Measurements from ENCODE around the gene AURKAIP1. TPM values are rescaled to one million over a fixed set of nuclear protein-coding genes. Genes with fewer than 3 reads are reported as not detected.
"Not testable (repeated sequence)": the region's sequence is repeated elsewhere in the genome, so short reads cannot be mapped to it uniquely, and the experiment has no call there.

AURKAIP1 gene
- total RNA-seq, 1 donor from 2014 or later = 110 TPM

DNA sequence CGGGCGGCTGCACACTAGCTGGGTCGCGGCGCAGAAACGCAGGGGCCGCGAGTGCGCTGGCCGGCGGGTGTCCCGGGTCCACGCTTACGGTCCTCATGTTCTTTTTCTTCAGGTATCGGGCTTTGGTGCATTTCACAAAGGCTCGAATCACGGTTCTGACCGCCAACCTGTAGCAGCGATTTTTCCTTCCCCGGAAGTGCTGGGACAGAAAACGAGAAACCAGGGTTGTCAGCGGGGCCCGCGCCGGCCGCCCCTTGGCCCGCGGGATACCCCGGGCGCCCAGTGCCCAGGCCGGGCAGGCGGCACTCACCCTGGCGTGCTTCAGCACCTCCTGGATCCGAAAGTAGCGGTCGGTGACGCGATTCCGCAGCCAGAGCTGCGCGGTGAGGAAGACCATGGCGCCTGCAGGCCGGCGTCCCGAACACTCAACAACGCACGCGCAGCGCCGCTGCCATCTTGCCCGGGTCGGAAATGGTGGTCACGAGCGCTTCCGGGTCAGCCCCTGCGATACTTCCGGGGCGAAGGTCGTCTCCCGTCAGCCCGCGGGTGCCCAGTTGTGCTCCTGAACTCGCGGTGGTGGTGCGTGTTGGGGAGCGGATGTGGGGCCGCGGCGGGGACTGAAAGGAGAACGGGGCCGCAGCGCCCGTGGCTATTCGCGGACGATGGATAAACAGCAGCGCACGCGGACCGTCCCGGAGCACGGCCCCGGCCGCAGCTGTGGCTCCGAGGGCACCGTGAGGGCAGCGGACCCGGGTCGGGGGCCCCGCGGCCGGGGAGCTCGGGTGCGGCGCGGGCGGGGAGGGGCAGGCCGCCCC lies 32.0 kb upstream of the AURKAIP1 start, which contains the start of gene MRPL20:
TSS of gene MRPL20 (minus strand) at position 473 of the 815 bp plus-strand sequence. CDS start at position 397, 76 bp downstream.
- intact Hi-C loops (cut with micrococcal nuclease) = loop anchor here (1.0 to 5.0 kb wide), 4 partner anchors 8 to 291 kb away; partner anchors contain the start of genes ATAD3A, AURKAIP1, C1orf159 and CCNL2

DNA sequence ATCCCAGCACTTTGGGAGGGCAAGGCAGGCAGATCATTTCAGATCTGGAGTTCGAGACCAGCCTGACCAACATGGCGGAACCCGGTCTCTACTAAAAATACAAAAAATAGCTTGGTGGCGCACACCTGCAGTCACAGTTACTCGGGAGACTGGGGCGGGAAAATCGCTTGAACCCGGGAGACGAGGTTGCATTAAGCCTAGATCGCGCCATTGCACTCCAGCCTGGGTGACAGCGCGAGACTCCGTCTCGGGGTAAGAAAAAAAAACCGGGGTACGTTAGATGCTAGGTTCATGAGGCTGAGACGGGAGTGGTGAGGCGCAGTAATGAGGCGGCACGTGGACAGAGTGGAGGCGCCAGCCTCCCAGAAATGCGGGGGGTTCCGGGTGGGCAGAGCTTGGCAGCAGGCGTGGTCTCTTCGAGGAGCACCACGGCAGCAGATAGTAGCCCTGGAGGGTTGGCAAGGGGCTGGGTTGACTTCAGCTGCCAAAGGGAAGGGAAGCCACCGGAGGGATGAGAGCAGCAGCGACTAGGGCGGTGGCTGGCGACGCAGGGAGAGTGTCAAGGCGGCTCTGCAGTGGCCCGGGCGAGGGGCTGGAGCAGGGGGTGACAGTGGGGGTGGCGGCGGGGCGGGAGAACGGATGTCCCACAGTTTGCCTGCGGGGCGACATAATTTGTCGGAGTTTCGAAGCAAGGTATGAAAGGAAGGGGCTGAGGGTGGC lies 31.3 kb upstream of the AURKAIP1 start:
- intact Hi-C loops (cut with micrococcal nuclease) = loop anchor here (2.0 to 5.0 kb wide), 2 partner anchors 31 to 106 kb away; partner anchors contain the start of genes ATAD3A and AURKAIP1

DNA sequence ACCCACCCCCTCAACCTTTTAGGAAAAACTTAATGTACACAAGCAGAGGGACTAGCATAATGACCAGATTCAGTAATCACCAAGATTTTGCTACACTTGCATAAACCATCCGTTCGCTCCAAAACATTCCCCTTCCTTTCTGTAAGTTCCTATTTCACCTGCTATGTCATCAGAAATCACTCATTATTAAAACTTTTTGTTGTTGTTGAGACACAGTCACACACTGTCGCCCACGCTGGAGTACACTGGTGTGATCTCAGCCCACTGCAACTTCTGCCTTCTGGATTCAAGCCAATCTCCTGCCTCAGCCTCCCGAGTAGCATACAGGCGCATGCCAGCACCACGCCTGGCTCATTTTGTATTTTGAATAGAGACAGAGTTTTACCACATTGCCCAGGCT lies 28.6 kb upstream of the AURKAIP1 start:
- intact Hi-C loops (cut with micrococcal nuclease) = no loop called here

DNA sequence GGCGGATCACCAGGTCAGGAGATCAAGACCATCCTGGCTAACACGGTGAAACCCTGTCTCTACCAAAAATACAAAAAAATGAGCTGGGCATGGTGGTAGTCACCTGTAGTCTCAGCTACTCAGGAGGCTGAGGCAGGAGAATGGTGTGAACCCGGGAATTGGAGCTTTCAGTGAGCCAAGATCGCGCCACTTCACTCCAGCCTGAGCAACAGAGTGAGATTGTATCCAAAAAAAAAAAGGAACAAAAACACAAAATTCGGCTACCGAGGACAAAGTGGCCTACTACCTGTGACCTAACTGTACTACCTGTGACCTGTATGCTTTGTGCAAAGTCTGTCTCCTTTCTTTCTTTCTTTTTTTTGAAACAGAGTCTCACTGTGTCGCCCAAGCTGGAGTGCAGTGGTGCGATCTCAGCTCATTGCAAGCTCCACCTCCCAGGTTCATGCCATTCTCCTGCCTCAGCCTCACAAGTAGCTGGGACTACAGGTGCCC lies 27.9 kb upstream of the AURKAIP1 start:
- intact Hi-C loops (cut with micrococcal nuclease) = not testable (repeated sequence)

DNA sequence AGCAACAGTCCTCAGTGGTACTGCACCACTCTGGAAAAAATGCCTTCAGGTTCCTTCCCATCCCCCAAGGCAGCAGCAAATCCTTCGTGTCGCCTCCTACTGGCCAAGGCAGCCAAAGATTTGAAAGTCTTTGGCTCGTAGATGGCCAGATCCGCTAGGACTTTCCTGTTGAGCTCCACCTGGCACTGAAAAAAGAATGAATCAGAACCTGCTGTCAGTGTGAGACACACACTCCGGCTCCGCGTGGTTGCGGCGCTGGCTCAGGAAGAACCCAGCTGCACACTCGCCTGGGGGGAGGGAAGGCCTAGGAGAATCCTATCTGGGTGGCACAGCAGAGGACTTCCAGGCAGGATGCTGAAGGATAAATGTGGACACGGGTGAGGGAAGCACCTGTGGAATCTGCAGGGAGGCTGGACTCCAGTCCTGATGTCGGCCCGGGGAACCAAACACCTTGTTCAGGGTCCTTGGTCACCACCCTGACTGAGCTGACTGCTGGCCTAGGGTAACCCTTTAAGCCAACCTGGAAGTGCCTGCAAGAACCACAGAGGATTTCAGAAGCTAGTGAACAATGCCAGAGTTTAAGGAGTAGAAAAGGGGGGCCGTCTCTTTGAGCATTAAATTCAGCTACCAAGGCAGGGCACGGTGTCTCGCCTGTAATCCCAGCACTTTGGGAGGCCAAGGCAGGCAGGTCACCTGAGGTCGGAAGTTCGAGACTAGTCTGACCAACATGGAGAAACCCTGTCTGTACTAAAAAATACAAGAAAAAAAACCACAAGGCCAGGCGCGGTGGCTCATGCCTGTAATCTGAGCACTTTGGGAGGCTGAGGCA lies 27.3 kb upstream of the AURKAIP1 start:
- intact Hi-C loops (cut with micrococcal nuclease) = no loop called here

DNA sequence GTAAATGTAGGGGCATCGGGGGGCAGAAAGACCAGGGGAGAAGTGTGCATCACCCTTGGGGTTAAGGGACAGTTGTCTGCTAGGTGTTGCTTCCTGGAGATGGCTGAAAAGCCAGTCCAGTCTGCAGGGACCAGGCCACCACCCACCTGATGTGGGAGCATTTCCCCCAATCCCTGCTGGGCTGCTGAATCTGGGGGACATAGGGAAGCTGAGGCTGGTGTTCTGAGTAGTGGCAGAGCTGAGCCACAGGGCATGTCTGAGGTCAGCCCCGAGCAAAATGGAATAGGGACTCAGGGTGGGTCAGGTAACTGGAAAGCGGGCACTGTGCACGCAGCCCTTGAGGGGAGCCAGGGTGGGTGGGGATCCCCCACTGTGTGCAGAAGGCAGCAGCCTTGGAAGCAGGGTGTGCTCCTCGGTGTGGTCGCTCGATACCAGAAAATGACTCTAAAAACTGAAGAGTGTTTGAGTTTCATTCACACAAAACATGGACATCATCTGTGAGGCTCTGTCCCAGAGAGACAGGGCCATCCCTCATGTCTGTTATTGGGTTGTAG lies 26.5 kb upstream of the AURKAIP1 start:
- intact Hi-C loops (cut with micrococcal nuclease) = no loop called here

DNA sequence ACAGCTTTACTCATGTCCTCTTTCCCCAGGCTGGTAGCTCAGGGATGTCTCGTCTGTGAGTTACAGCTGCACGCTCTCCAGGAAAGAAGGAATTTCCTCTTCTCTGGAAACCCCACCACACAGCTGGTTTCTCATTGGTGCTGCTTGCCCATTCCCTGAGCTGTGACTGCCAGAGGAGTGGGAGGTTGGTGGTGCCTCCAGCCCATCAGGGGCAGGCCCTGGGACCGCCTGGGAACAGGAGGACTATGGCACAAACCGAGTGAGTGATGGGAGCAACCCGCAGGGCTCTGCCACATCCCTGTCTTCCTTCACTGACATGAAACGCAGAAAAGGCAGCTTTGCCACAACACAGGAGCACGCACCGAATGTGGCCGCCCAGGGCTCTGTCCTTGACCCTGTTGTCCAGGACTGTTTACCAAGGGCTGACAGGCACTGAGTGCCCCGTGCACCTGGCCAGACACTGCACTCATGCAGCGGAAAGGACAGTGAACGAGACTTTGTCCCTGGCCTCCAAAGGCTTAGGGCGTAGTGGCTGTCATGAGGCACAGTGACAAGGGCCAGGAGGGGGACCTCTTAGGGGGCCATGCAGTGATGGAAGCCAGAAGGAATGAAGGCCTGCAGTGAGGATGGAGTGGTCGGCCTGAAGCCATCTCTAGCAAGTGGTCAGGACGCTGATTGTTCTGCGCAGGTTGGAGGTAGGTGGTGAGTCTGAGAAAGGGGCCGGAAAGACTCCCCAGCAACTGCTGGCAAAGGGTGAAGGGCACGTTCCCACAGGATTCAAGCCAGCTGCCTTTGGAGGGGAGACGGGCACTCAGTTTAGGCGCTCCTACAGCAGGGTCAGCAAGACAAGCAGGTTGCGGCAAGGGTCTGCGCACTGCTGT lies 25.8 kb upstream of the AURKAIP1 start:
- intact Hi-C loops (cut with micrococcal nuclease) = no loop called here

DNA sequence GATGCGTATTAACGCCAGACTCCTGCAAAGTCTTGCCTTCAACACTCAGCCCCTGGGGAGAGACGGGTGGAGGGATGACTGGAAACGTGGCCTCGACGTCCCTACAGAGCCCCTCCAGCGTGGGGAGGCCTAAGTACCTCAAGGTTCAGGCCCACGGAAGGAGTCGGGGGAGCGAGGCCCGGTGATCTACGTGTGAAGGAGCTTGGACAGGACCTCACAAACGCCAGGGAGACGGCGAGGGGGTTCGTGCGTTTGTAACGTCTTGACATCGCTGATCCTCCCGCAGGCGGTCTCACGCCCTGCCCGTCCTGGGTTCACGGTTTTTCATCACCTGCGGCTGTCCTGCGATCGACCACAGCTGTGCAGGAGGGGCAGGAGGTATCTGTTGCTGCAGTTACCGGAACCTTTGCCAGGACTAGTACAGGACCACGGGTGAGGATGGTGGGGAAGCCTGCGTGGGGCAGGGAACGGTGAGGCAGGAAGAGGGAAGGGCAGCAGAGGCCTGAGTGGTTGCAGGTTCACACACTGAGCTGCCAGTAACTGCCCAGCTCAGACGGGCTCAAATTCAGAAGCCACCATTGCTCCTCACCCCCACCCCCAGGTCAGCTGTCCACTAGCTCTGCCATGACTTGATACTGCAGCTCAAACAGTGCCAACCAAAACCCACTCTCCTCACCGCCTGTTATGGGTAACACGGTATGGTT lies 25.0 kb upstream of the AURKAIP1 start:
- intact Hi-C loops (cut with micrococcal nuclease) = loop anchor here (1.0 to 2.0 kb wide), 3 partner anchors 7 to 41 kb away; partner anchors contain the start of genes AURKAIP1 and MRPL20

DNA sequence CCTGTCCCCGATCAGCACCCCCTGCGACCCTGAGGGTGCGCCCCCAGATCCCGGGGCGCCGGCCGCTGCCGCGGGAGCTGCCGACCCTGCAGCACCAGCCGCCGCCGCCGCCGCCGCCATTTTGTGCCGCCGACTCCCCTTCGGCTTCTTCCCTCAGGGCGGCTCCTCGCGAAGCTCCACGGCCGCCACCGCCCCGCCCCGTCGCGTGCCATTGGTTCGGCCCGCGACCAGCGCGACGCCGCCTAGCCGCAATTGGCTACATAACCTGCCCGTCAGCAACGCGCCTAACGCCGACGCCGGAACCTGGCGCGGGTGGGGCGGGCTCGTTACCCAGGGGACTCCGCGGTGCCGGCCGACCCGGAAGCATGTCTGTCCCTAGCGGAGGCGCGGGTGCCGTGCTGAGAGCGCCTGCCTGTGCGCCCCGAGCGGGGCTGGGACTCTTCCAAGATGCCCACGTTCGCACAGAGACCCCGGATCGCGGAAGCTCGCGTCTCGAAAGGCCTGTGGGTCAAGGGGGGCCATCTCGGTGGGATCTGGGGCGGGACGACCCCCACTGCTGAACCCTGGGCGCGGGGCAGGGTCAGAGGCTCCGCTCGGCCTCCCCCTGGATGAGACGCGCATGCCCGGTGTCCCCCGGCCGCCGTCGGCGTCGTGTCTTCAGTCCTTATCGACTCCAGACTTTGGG lies 24.3 kb upstream of the AURKAIP1 start, which contains the start of gene CCNL2:
TSS of gene CCNL2 (minus strand) at position 149 of the 685 bp plus-strand sequence. CDS start at position 120, 29 bp downstream.
- intact Hi-C loops (cut with micrococcal nuclease) = loop anchor here (1.0 to 2.0 kb wide), 3 partner anchors 8 to 41 kb away; partner anchors contain the start of genes AURKAIP1 and MRPL20

DNA sequence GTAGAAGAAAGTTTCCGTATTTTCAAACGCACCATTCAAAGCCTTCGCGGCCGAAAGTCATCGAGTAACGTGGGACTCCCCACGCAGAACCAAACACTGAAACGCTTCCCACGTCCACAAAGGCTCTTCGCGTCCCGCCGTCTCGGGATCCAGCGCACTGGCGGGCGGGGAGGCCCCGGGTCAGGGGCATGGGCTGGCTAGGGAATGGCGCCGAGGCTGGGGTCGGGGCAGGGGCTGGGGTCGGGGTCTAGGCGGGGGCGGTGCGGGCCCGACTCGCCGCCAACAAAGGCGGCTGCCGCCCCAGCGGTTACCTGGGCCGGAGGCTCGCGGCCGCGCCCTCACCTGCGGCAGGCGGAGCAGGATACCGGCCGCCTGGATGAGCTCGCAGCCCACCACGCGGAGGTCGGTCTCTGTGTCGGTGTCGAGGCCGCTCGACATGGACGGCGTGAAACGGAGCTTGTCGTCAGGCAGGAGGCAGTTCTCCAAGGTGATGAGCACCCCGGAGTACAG lies 23.7 kb upstream of the AURKAIP1 start:
- intact Hi-C loops (cut with micrococcal nuclease) = loop anchor here (1.0 to 2.0 kb wide), 3 partner anchors 9 to 42 kb away; partner anchors contain the start of genes AURKAIP1 and MRPL20

DNA sequence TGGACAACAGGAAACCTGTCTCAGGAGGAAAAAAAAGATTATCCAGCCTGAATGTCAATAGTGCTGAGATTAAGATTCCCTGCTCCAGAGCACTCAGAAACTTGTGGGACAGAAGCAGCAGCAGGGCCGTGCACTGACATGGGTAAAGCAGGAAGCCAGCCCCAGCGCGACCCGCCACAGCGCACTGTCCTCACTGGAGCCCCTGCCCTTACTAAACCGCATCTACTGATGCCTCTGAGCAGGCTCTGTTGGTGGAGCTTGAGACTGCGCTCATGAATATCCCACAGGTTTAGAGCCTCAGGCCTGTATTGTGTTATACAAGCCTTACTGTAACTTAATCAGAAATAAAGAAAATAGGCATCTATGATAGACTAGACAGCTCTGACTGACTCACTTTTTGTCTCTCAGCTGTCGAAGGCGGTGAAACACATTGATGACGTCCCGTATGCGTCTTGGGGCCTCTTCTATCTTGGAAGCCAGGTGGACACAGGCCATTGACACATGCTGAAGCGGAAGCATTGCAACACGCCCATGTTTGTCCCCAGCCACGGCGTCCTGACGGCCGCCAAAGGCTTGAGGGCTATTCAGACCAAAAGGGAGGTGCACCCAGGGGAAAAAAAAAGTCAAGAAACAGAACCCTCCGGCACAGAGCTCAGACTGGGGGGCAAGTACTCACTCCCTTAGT lies 23.0 kb upstream of the AURKAIP1 start:
- intact Hi-C loops (cut with micrococcal nuclease) = loop anchor here (2.0 kb wide), 1 partner anchor 43 kb away; no protein-coding TSS in a partner anchor

DNA sequence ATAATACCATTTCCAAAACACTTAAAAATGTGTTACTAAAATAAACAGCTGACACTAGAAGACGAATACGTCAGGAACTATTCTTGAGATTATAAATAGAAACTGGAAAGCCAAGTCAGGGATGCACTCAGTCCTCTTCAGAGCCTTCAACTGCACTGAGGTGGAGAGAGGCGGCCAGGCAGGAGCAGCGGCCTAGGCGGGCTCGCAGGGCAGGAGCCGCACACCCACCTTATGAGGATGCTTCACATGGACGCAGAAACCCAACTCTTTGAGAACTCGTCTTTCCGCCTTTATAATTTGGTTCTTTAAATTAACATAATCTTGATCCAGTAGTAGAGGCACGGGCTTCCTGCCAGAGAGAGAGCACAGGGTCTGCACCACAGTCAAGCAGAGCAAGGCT lies 20.2 kb upstream of the AURKAIP1 start:
- intact Hi-C loops (cut with micrococcal nuclease) = no loop called here

DNA sequence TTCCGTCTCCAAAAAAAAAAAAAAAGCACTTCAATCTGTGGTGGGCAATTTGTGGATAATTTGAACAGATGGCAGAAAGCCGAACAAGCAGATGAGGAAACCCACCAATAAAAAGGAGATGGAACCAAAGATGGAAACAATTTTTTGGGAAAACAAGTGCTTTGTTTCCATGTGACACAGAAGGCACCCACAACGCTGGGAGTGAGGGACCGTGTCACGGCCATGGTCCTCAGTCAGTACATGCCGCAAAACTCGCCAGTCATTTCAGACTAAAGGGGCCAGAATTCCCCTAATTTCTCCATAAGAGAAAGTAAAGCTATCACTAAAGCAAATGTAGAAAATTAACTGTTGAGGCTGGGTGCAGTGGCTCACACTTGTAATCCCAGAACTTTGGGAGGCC lies 19.1 kb upstream of the AURKAIP1 start:
- intact Hi-C loops (cut with micrococcal nuclease) = no loop called here

DNA sequence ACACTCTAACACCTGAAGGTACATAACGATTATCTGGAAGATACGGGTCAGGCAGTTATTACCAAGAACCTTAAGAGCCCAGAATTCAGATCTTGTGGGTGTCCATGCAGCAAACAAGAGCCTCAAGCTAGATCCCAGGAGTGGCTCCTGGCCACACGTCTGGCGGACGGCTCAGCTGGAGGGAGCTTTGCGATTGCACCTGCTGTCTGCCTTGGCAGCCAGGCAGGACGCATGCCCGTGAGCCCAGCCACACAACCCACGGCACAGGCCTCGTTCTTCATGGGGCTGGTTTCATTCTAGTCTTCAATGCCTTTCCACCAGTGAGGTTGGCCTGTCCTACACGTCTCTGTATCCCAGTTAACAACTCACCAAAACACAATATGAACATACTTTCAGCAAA lies 18.4 kb upstream of the AURKAIP1 start:
- intact Hi-C loops (cut with micrococcal nuclease) = no loop called here

DNA sequence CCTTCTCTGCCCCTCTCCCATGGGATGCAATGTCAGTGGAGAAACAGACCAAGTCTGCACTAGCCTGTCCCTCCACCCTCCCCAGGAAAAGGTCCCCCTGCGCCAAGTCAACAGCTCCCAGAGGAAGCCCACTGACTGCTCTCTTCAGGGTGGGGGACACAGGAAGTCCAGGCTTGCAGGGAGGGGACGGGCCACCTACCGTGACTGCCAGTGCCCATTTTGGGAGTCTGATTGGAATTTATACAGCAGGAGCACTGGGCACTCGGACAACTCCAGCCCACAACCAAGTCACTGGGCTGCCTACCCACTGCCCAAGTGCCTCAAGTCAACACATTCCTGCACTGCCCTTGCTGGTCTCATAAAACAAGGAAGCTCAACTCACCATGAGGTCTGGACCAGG lies 18.0 kb upstream of the AURKAIP1 start:
- intact Hi-C loops (cut with micrococcal nuclease) = no loop called here

DNA sequence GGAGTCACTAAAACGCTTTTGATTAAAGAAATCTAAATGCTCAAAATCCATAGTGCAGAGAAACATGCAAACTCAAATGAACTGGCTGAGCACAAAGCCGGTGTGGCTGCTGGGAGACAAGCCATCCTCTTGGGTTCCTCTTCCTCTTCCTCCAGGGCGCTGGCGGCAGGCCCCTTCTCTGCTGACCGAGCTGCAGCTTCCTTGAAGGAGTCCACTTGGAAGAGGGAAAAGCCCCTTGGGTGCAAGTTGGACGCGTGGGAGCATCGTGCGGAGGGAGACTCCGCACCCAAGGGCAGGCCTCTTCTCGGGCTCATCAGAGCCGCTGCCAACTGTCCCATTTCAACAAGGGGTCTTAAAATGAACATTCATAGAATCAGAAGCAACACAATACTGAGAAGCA lies 16.2 kb upstream of the AURKAIP1 start:
- intact Hi-C loops (cut with micrococcal nuclease) = no loop called here

DNA sequence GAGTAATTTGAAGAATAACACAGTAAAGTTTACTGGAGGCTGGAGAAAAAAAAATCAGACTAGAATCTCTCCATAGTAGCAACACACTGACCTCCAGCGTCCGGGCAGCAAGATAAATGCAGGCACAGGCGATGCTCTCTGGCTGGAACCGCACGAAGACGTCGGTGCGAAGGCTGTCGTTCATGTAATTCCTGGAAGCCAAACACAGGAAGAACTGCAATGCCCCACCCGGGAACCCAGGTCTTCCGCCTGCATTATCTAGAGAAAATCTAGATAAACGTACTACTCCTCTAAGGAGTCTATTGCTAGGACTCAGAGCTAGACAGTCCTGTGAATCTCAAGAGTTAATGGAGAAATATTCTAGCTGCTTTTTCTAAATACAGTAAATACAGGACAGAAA lies 15.7 kb upstream of the AURKAIP1 start:
- intact Hi-C loops (cut with micrococcal nuclease) = no loop called here

Data from T-helper 2 cell treated with Interferon-gamma antibody and Interleukin-4, amounts not matched to agents 100 ng/mL and 5 ng/mL, for 36 hours (primary cell).